NB4 (cell line): ENCODE data around the gene NRTN.
"Not testable (repeated sequence)": the region's sequence is repeated elsewhere in the genome, so short reads cannot be mapped to it uniquely, and the experiment has no call there.

Source experiments
- DNase-seq: peaks from one replicate; pipeline ENCODE4 v3.0.0; 2010; ENCODE audit warnings: low read depth
- H3K4me3 ChIP-seq: one replicate; pipeline ENCODE4 v1.5.1; 2011; ENCODE audit warnings: mild to moderate bottlenecking, low read depth, low read length, moderate library complexity
- MYC ChIP-seq: IDR thresholded peaks from 2 replicates; pipeline ENCODE4 v1.6.1; 2011; ENCODE audit warnings: low read depth, low read length
- POLR2A ChIP-seq: IDR thresholded peaks from 2 replicates; pipeline ENCODE4 v1.6.1; 2011; ENCODE audit warnings: mild to moderate bottlenecking; ENCODE audit not compliant: insufficient read length; ENCODE audit errors: extremely low read depth
- TF ChIP-seq, protein P1 (sequence below): IDR thresholded peaks from one replicate; pipeline ENCODE4 v1.5.1; 2012; ENCODE audit warnings: low read depth, low read length
- TF ChIP-seq, protein P2 (sequence below): IDR thresholded peaks from 2 replicates; pipeline ENCODE4 v1.6.1; 2011; ENCODE audit warnings: low read depth, low read length

Gene NRTN

GRCh38 chr19:5873617-5874199 is 68.8 kb downstream of the NRTN start:
- no peak for DNase-seq
- no peak overlapping the region for H3K4me3 ChIP-seq
- TF ChIP-seq POLR2A = no peak
- TF ChIP-seq, protein P1, sequence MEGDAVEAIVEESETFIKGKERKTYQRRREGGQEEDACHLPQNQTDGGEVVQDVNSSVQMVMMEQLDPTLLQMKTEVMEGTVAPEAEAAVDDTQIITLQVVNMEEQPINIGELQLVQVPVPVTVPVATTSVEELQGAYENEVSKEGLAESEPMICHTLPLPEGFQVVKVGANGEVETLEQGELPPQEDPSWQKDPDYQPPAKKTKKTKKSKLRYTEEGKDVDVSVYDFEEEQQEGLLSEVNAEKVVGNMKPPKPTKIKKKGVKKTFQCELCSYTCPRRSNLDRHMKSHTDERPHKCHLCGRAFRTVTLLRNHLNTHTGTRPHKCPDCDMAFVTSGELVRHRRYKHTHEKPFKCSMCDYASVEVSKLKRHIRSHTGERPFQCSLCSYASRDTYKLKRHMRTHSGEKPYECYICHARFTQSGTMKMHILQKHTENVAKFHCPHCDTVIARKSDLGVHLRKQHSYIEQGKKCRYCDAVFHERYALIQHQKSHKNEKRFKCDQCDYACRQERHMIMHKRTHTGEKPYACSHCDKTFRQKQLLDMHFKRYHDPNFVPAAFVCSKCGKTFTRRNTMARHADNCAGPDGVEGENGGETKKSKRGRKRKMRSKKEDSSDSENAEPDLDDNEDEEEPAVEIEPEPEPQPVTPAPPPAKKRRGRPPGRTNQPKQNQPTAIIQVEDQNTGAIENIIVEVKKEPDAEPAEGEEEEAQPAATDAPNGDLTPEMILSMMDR = no peak
- TF ChIP-seq MYC = no peak
- TF ChIP-seq, protein P2, sequence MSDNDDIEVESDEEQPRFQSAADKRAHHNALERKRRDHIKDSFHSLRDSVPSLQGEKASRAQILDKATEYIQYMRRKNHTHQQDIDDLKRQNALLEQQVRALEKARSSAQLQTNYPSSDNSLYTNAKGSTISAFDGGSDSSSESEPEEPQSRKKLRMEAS = no peak

GRCh38 chr19:5874496-5874895 is 69.6 kb downstream of the NRTN start:
- not testable (repeated sequence) for H3K4me3 ChIP-seq
- peak; percentile 68 for DNase-seq

DNA sequence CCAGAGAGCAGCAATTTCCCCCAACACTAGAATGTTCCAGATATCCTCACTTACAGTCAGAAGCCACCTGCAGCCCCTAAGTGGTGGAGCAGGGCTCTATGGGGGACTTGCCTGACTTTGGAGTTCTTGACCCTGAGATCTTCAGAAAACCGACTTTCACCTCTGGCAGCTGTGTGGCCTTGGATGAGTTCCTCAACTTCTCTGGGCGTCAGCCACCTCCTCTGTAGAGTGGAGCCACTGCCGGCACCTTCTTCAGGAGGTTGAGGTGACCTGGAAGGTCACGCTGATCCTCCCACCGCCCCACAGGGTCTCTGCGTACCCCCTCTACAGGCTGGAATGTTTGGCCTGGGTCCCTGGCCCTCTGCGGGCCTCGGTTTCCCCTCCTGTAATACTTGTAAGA is 72.6 kb downstream of the NRTN start:
- H3K4me3 ChIP-seq = no peak overlapping the region
- TF ChIP-seq POLR2A (no peak), MYC (no peak)
- TF ChIP-seq, protein P2 = no peak
- TF ChIP-seq, protein P1 = no peak
- DNase-seq = no peak

DNA sequence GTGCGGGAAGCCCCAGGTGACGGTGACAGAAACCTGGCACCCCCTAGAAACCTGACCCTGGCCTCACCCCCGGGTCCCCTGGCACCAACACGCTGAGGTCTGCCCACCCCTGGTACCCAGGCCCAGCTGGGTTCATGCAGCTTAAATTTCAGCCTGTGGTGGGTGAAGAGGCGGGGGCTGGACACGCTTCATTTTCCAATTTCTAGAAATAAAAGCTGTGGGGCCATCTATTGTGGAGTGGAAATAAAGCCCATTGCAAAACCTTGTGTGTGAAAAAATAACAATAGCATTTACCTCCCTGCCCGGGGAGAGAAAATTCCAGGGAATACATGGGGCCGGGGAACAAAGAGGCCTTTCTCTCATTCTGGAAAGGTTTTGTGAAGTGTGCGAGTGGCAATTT is 73.0 kb downstream of the NRTN start:
- TF ChIP-seq MYC = no peak
- TF ChIP-seq POLR2A = no peak
- TF ChIP-seq, protein P1 = no peak
- TF ChIP-seq, protein P2 = no peak
- H3K4me3 ChIP-seq = no peak overlapping the region
- no peak for DNase-seq
